HEK293 (cell line): Measurements from ENCODE around the gene PPP1R12C.

Experiments used
- CTCF ChIP-seq: fragments of 450-650 bp; formaldehyde crosslinking; IDR thresholded peaks from 2 replicates; pipeline ENCODE4 v1.5.1; 2016; ENCODE audit warnings: missing biosample characterization, missing genetic modification characterization
- KLF9 ChIP-seq: fragments of 450-650 bp; formaldehyde crosslinking; IDR thresholded peaks from 2 replicates; pipeline ENCODE4 v1.5.1; 2016; ENCODE audit warnings: missing biosample characterization, missing genetic modification characterization, low read depth
- REST ChIP-seq: fragments of 450-650 bp; formaldehyde crosslinking; IDR thresholded peaks from 2 replicates; pipeline ENCODE4 v1.5.1; 2016; ENCODE audit warnings: missing biosample characterization, missing genetic modification characterization
- ZBTB44 ChIP-seq: fragments of 450-650 bp; IDR thresholded peaks from 2 replicates; pipeline ENCODE4 v1.5.1; 2018; ENCODE audit warnings: missing biosample characterization, mild to moderate bottlenecking, missing genetic modification characterization
- ZFP37 ChIP-seq: fragments of 450-650 bp; formaldehyde crosslinking; IDR thresholded peaks from 2 replicates; pipeline ENCODE4 v1.5.1; 2016; ENCODE audit warnings: missing biosample characterization, missing genetic modification characterization
- ZIC2 ChIP-seq: fragments of 450-650 bp; formaldehyde crosslinking; IDR thresholded peaks from 2 replicates; pipeline ENCODE4 v1.5.1; 2016; ENCODE audit warnings: missing biosample characterization, missing genetic modification characterization
- ZNF184 ChIP-seq: fragments of 450-650 bp; IDR thresholded peaks from 2 replicates; pipeline ENCODE4 v1.5.1; 2018; ENCODE audit warnings: missing biosample characterization, mild to moderate bottlenecking, missing genetic modification characterization
- ZNF19 ChIP-seq: fragments of 450-650 bp; formaldehyde crosslinking; IDR thresholded peaks from 2 replicates; pipeline ENCODE4; 2016; ENCODE audit warnings: missing biosample characterization, missing genetic modification characterization, low read depth
- ZNF24 ChIP-seq: fragments of 450-650 bp; formaldehyde crosslinking; IDR thresholded peaks from 2 replicates; pipeline ENCODE4 v1.5.1; 2016; ENCODE audit warnings: missing biosample characterization, missing genetic modification characterization
- ZNF449 ChIP-seq: fragments of 450-650 bp; formaldehyde crosslinking; IDR thresholded peaks from 2 replicates; pipeline ENCODE4 v1.5.1; 2017; ENCODE audit warnings: missing biosample characterization, mild to moderate bottlenecking, missing genetic modification characterization, moderate library complexity
- ZNF529 ChIP-seq: fragments of 450-650 bp; formaldehyde crosslinking; IDR thresholded peaks from 2 replicates; pipeline ENCODE4 v1.5.1; 2017; ENCODE audit warnings: missing genetic modification characterization, missing biosample characterization; ENCODE audit not compliant: insufficient replicate concordance
- ZNF548 ChIP-seq: fragments of 450-650 bp; formaldehyde crosslinking; IDR thresholded peaks from 2 replicates; pipeline ENCODE4 v1.5.1; 2016; ENCODE audit warnings: missing biosample characterization, missing genetic modification characterization
- ZNF549 ChIP-seq: fragments of 450-650 bp; IDR thresholded peaks from 2 replicates; pipeline ENCODE4 v1.5.1; 2018; ENCODE audit warnings: missing biosample characterization, missing genetic modification characterization, mild to moderate bottlenecking, inconsistent platforms, moderate library complexity
- ZSCAN30 ChIP-seq: fragments of 450-650 bp; IDR thresholded peaks from 2 replicates; pipeline ENCODE4 v1.5.1; 2018; ENCODE audit warnings: missing biosample characterization, mild to moderate bottlenecking, missing genetic modification characterization, moderate library complexity

GRCh38 chr19:55071913-55072312, 45.5 kb downstream of the PPP1R12C start:
- no peak for TF ChIP-seq ZNF19 (tag by site-specific recombination)
- no peak for TF ChIP-seq KLF9
- TF ChIP-seq CTCF = no peak
- no peak for TF ChIP-seq ZNF549 (tag by site-specific recombination)
- TF ChIP-seq ZSCAN30 (tag by site-specific recombination) = no peak
- TF ChIP-seq ZIC2 = no peak
- no peak for TF ChIP-seq ZNF529 (tag by site-specific recombination)
- TF ChIP-seq REST = no peak
- no peak for TF ChIP-seq ZNF24
- TF ChIP-seq ZBTB44 (tag by site-specific recombination) = no peak
- no peak for TF ChIP-seq ZNF548 (tag by site-specific recombination)
- TF ChIP-seq ZFP37 (tag by site-specific recombination) = no peak
- no peak for TF ChIP-seq ZNF184 (tag by site-specific recombination)
- no peak for TF ChIP-seq ZNF449 (tag by site-specific recombination)
